Sciatic nerve (tissue), 2 donors: ENCODE data around the gene LUC7L2. TPM values are rescaled to one million over a fixed set of nuclear protein-coding genes. Genes with fewer than 3 reads are reported as not detected.
"Not testable (repeated sequence)": the region's sequence is repeated elsewhere in the genome, so short reads cannot be mapped to it uniquely, and the experiment has no call there.

Source experiments
- ATAC-seq: fragments of 200-7000 bp; cut with Tn5 transposase; one replicate; pipeline ENCODE4 v1.9.1; 2020; ENCODE audit warnings: mild to moderate bottlenecking, moderate library complexity
- DNase-seq: peaks from one replicate; pipeline ENCODE4 v3.0.0-alpha.2; 2020; ENCODE audit warnings: low spot score
- intact Hi-C: fragments of 100-400 bp; cut with DNase I; formaldehyde crosslinking; loops from one replicate; pipeline ENCODE4 v1.14.2; 2022
- total RNA-seq: library from RNA; stranded (reverse); fragmentation: NEBNext Ultra II Directional; extraction: Animal tissue kit (Norgen Biotek cat#: 25700); gene quantifications from one replicate; pipeline ENCODE4 v1.2.1, GENCODE V29; 2021
- donor health status: DM: no; HTN: no; CAD: no.
- donor health status: DM: no; HTN: no; CAD: no.

The LUC7L2 gene, protein sequence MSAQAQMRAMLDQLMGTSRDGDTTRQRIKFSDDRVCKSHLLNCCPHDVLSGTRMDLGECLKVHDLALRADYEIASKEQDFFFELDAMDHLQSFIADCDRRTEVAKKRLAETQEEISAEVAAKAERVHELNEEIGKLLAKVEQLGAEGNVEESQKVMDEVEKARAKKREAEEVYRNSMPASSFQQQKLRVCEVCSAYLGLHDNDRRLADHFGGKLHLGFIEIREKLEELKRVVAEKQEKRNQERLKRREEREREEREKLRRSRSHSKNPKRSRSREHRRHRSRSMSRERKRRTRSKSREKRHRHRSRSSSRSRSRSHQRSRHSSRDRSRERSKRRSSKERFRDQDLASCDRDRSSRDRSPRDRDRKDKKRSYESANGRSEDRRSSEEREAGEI
- 144 TPM for total RNA-seq

DNA sequence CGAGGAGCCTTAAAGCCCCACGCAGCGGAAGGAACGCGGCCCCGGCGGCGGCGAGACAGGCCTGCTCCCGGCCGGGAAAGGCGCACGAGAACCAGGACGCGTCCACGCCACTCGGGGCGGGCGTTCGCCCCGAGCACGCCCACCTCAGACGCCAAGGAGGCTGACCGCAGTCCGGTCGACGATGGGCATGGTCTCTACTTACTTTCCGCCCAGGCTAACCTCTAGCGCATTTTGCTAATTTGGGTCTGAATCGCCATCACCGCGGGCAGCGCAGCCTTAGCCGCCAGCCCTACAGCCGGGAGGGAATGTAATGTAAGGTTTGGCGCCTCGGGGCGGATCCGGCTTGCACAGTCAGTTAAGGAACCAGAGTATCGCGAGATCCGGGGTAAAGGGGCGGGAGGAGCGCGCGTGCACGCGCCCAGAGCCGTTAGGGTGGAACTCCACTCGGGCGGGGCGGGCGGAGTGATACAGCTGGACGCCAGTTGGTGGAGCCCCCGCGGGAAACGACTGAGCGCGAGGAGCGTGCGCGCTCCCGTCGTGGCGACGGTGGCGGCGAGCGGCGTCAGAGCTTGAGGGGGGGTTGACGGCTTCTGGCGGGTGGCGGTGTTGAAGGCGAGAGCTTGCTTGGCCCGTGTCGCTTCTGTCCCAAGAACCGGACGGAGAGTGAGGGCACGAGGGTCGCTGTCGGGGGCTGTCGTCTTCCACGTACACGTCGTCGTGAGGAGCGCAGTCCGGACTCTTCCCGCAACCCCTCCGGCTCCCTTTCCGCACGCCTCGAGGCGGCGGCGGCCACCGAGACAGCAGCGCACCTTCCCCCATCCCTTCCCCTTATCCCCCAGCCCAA lies at the start of gene LUC7L2:
LUC7L2 (plus strand) TSS at position 529 of the 844 bp plus-strand sequence. CDS start 368 bp downstream, outside the sequence.
- intact Hi-C loops = no loop called here

DNA sequence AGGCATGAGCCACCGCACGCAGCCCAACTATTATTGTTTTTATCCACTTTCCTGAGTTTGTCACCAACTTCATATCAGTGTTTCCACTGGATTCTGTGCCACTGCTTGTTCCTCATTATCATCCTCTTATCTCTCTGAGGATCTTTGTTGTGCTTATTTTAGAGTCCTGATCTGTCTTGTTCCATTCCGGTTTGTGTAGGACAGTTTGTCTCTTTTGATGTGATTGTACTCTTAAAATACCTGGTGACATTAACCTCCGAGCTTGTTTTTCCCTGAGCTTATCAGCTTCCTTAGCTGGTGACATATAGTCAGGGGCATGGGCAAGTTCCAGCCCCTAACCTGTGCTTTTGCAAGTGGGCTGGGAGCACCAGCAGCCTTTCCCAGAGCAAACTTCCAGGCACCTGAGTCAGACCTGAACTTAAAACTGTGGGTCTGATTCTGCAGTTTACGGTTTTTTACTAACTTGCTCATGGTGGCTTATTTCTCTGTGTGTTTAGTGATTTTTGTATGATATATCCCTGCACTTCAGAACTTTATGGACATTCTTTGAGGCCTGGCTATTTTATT lies 41.7 kb upstream of the LUC7L2 start:
- no peak for DNase-seq
- ATAC-seq = no peak
- intact Hi-C loops = no loop called here

More for the DNA sequence above, at the start of gene LUC7L2:
- peak; percentile 100 for DNase-seq
- ATAC-seq = peak; percentile 98

DNA sequence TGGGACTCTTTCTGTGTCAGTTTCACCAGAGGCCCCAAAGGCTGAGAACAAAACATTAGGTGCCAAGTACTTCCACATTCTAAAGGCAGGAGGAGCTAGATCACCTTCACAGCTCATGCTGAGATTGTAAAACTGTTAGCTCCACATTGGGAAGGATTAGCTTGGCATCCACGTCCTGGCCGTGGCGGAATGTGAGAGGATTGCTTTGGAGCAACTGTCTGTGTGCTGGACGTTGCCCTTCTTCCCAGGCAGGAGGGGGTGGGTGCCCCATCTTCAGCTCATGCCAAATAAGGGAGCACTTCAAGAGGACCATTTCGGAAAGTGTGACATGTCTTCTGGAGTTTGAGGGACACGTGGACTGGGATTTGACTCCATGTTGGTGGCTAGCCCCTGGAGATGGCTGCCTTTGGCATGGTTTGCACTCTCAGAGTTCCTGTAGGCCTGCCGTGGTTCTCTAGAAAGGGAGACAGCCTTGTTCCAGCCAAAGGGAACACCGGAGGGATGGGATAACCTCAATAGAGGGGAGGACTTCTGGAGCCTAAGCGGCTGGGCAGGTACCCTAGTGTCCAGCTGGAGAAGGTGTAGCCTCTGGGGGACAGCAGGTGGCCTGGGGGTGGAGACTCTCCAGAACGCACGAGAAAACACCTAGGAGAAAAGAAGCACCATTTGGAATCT lies 38.5 kb upstream of the LUC7L2 start:
- no peak for ATAC-seq
- DNase-seq = no peak
- intact Hi-C loops = no loop called here

DNA sequence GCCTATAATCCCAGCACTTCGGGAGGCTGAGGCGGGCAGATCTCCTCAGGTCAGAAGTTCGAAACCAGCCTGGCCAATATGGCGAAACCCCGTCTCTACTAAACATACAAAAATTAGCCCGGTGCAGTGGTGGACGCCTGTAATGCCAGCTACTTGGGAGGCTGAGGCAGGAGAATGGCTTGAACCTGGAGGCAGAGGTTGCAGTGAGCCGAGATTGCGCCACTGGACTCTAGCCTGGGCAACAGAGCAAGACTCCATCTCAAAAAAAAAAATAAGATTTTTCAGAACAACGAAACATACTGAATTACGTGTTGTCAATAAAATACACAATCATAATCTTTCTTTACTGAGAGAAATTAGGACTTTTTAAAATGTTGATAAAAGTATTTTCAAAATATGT lies 35.0 kb upstream of the LUC7L2 start:
- intact Hi-C loops, ATAC-seq, DNase-seq: not testable (repeated sequence)

DNA sequence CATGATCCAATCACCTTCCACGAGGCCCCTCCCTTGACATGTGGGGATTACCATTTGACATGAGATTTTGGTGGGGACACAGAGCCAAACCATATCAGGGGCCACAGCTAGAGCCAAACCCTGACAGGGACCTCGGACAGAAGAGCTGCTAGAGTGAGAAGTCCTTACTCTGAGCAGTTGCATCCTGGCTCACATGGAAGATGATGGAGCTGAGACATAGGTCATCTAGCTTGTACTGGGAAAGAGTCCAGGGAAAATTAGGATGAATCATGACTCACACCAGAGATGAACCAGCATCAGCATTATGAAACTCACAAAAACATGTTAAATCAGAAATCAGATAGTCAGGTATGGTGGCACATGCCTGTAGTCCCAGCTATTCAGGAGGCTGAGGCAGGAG lies 31.3 kb upstream of the LUC7L2 start:
- DNase-seq (no peak), ATAC-seq (no peak)
- intact Hi-C loops = no loop called here

DNA sequence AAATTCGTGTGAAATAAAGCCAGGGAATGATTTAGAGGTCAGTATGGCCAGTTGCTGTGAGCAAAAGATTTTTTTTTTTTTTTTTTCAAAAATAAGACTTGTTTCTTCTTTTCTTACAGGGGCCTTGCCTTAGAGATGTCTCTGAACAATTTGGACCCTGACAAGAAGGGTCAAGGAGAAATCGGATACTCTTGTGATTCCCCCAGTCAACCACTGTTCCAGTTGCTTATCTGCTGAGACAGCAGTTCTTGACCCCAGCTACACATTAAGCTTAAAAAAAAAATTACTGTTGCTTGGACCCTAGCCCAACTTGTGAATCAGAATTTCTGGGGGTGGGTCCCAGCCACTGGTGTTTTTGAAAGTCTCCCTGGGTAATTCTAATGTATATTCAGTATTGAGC lies 30.6 kb upstream of the LUC7L2 start:
- intact Hi-C loops = no loop called here
- ATAC-seq (no peak), DNase-seq (no peak)

DNA sequence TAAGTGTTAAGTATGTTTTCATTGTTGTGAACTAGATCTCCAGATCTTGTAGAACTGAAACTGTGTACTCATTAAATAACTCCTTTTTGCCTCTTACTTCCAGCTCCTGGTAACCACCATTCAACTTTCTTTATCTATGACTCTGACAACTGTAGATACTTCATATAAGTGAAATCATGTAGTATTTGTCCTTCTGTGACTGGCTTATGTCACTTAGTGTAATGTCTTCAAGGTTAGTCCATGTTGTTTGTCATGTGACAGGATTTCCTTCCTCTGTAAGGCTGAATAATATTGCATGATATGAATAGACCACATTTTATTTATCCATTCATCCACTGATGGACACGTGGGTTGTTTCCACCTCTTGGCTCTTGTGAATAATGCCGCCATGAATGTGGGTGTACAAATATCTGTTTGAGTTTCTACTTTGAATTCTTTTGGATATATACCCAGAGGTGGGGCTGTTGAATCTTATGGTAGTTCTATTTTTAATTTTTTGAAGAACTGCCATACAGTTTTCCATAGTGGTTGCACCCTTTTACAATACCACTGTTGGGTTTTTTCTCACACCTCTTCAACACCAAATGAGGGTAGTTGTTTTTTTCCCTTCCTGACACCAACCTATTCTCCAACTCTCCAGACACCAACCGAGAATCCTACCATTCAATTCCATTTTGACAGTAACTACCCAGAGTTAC lies 29.2 kb upstream of the LUC7L2 start:
- DNase-seq (no peak), ATAC-seq (no peak)
- intact Hi-C loops = no loop called here

DNA sequence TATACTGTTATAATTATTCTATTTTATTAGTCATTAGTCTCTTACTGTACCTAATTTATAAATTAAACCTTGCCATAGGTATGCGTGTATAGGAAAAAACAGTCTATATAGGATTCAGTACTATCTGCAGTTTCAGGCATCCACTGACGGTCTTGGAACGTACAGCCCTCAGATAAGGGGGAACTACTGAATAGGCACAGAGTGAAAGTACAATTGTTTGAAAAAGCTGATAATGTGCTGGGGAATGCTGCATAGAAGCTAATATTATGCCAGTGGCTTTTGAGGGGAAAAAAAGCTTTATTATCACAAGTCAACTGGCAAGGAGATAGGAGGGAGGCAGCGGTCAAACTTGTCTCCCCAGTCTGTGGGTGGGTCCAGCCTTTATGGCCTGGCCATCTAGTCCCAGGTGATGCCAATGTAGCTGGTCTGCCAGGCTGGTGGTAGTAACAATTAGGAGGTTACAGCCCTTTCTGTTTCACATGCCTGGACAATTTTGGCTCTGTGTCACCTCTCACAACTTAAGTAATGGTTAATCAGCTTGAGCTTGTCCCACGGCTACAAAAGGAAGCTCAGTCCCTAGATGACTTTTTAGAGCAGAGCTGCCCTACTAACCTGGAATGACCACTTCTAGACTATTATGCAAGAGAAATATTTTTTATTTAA lies 26.9 kb upstream of the LUC7L2 start:
- DNase-seq (no peak), ATAC-seq (no peak)
- intact Hi-C loops = no loop called here

DNA sequence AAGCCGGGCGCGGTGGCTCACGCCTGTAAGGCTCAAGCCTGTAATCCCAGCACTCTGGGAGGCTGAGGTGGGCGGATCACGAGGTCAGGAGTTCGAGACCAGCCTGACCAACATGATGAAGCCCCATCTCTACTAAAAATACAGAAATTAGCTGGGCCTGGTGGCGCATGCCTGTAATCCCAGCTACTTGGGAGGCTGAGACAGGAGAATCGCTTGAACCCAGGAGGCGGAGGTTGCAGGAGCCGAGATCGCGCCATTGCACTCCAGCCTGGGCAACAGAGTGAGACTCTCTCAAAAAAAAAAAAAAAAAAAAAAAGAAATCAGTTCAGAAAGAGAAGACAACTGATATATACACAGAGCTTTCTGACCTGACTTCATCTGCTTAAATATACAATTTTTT lies 26.3 kb upstream of the LUC7L2 start:
- DNase-seq, intact Hi-C loops, ATAC-seq: not testable (repeated sequence)

DNA sequence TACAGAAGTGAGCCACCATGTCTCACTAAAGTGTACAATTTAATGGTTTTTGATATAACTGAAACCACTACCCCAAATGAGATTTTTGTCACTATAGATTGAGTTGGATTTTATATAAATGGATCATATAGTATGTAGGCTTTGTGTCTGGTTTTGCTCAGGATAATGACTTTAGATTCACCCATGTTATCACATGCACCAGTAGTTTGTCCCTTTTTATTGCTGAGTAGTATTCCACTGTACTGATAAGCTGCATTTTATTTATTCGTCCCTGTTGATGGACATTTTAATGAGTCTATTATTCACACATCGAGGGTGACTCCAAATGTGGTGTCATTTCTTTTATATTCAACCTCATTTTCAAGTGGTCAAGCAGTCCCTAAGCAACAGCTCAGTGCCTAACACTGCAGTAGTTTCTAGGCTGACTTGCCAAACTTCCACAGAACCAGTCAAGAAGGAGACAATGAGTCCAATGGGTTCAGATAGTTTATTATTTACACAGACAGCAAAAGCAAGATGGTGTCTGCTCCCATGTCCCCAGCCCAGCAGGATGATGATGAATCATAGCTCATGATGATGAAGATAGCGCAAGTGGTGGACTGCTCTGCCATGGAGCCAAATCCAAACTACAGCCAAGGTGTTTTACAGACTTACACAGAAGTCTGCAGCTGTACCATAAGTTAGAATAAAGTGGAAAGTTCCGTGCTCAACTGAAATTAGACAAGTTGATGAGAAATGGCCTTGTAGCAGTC lies 25.1 kb upstream of the LUC7L2 start:
- no peak for ATAC-seq
- intact Hi-C loops = loop anchor here (5.0 kb wide), 1 partner anchor 732 kb away; no protein-coding TSS in a partner anchor
- DNase-seq = no peak

DNA sequence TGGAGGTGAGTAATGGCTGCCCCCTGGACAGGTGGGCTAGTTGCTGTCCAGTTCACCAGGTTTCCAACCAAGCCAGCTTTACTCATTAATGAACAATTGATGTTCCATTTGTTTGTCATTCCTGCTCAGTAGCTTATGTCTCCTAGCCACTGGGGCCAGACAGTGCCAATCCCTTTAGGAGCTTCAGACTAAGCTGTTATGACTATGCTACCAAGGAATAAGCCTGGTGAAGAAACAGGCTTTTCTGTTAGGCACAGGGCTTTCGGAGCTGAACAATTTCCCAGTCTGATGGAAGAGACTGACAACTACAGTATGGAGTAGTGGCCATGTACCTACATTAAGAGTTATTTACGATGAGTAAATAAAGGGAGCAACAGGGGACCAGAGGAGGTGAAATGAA lies 20.7 kb upstream of the LUC7L2 start:
- ATAC-seq = no peak
- intact Hi-C loops = loop anchor here (5.0 kb wide), 1 partner anchor 737 kb away; no protein-coding TSS in a partner anchor
- DNase-seq = no peak

DNA sequence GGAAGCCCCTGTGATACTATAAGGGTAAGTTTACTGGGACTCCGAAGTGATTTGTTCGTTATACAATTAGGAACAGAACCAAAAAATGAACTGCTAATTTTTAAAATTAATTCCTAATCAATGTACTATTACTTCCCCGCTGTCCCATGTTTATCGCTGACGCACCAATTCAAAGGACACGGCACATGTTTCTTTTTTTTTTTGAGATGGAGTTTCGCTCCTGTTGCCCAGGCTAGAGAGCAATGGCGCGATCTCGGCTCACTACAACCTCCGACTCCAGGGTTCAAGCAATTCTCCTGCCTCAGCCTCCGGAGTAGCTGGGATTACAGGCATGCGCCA lies 20.0 kb upstream of the LUC7L2 start:
- intact Hi-C loops = loop anchor here (5.0 kb wide), 1 partner anchor 737 kb away; no protein-coding TSS in a partner anchor
- DNase-seq (no peak), ATAC-seq (no peak)

DNA sequence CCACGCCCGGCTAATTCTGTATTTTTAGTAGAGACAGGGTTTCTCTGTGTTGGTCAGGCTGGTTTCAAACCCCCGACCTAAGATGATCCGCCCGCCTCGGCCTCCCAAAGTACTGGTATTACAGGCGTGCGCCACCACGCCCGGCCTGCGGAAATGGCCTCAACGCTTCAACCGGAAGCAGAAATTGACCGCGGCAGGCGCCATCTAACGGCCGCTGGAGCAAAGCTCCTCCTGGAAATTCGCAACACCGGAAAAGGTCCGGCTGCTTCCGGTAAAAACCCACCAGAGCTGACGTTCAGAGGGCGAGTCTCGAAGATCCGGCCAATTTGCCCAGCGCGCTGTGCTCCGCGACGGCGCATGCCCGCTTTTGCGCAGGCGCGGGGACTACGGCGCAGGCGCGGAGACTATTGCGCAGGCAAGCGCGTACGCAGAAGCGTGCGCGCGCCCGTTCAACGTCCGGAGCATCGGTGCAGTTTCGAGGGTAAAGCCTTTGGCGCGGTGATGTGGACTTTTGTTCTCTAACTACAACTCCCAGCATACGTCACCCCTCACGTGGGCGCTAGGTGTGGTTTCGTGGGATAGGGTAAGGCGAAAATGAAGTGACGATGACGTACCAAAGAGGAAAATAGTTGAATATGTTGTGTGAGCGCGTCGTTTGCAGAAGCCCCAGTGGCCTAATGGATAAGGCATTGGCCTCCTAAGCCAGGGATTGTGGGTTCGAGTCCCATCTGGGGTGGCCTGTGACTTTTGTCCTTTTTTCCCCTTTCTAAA lies 19.5 kb upstream of the LUC7L2 start:
- peak; percentile 99 for DNase-seq
- ATAC-seq = peak; percentile 92
- intact Hi-C loops = no loop called here

DNA sequence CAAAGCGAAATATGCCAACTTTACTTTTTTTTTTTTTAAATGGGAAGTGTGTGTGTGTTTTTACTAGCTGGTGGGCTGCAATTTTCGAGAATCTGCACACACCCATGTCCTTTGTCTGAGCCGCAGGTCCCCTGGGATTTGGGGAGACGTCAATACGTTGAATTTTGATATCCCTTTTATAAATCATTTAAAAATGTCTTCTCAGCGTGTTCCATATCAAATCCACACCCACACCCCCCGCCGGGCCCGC lies 19.0 kb upstream of the LUC7L2 start:
- intact Hi-C loops = no loop called here
- ATAC-seq = peak; percentile 29
- DNase-seq = no peak

DNA sequence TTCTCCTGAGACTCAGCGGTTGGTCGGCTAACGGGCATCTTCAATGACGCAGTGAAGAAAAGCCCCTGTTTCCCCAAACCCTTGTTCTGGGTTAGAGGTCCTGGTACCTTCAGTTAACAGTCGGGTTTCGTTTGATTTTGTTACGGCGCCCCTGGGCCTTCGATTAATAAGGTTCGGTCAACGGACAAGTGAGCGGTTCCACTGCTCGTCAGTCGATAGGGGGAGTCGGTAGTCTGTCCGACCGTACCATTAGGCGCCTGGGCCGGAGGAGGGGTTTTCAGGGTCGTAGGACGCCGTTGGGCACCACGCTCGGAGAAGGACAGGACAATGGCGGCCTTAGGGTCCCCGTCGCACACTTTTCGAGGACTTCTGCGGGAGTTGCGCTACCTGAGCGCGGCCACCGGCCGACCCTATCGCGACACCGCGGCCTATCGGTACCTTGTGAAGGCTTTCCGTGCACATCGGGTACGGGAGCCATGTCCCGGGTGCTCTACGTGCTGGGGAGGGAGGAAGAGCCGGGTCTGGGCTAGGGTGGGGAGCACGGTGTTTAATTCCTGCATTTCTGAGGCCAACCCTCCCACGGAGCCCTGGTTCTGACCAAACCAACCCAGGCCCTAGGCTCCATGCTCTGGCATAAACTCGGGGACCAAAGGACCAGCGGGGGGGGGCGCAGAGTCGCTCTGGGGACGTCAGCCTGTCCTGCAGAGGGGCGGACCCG lies 18.5 kb upstream of the LUC7L2 start, which contains the start of gene FMC1:
FMC1 (plus strand) TSS at position 280 of the 718 bp plus-strand sequence; CDS start at position 328, 48 bp downstream.
- peak; percentile 89 for ATAC-seq
- intact Hi-C loops = no loop called here
- peak; percentile 94 for DNase-seq

DNA sequence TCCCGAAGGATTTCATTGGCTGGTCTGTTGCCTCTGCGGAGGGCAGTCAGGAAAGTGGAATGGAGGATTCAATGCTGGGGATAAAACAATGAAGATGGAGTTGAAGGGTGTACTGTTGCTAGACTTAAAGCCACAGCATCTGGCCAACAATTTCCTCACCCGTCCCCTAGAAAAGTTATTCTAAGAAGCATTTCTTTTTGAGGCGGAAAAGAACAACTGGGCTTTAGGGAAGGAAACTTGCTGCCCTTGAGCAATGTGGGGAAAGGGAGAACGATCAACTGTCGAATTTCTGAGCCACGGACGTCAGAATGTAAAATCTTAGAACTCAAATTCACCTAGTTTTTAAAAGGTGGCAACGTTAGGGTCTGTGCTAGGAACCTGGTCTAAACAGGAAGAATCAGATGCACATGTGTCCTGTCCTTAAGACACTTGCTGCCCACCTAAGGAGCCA lies 17.9 kb upstream of the LUC7L2 start:
- intact Hi-C loops = no loop called here
- no peak for DNase-seq
- ATAC-seq = no peak
